GM18508 (cell line): Measurements from ENCODE around the gene TMEM223.
"Not testable (repeated sequence)": the region's sequence is repeated elsewhere in the genome, so short reads cannot be mapped to it uniquely, and the experiment has no call there.

ENCODE experiments used
- ATAC-seq: cut with Tn5 transposase; IDR thresholded peaks from one replicate; pipeline ENCODE4 v1.9.1; 2021; ENCODE audit warnings: moderate number of reproducible peaks; ENCODE audit not compliant: insufficient read depth, unreplicated experiment

Gene TMEM223, protein sequence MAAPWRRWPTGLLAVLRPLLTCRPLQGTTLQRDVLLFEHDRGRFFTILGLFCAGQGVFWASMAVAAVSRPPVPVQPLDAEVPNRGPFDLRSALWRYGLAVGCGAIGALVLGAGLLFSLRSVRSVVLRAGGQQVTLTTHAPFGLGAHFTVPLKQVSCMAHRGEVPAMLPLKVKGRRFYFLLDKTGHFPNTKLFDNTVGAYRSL

DNA sequence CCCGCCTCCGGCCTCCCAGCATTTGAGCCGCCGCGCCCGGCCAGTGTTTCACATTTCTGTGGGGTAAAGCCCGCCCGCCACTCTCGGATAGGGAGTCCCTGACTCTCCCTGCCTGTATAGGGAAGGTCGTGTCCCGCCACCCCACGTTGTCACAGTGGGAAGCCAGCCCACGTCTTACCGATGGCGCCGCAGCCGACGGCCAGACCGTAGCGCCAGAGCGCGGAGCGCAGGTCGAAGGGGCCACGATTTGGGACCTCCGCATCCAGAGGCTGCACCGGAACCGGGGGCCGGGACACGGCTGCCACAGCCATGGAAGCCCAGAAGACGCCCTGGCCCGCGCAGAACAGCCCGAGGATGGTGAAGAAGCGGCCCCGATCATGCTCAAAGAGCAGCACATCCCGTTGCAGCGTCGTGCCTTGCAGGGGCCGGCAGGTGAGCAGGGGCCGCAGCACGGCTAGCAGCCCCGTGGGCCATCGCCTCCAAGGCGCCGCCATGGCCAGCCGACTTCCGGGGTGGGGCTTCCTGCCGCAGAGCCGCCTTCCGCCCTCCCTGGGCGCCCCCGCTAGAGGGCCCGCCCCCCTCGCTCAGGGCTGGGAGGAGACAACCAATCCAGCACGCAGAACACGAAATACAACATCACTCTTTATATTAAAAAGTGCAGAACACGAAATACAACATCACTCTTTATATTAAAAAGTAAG lies at the start of gene TMEM223:
Gene TMEM223, minus strand, starts transcription at position 506 of the 701 bp plus-strand sequence. Its CDS starts 12 bp downstream, at position 494.
- ATAC-seq: no peak

DNA sequence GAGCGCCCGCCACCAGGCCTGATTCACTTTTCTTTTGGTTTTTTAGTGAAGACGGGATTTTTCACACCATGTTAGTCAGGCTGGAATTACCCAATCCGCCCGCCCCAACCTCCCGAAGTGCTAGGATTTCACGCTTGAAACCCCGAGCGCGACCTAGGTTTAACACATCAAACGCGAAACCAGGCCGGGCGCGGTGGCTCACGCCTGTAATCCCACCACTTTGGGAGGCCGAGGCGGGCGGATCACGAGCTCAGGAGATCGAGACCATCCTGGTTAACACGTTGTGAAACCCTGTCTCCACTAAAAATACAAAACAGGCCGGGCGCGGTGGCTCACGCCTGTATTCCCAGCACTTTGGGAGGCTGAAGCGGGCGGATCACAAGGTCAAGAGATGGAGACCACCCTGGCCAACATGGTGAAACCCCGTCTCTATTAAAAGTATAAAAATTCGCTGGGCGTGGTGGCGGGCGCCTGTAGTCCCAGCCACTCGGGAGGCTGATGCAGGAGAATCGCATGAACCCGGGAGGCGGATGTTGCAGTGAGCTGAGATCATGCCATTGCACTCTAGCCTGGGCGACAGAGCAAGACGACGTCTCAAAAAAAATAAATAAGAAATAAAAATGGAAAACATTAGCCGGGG lies 49.0 kb upstream of the TMEM223 start:
- not testable (repeated sequence) for ATAC-seq

DNA sequence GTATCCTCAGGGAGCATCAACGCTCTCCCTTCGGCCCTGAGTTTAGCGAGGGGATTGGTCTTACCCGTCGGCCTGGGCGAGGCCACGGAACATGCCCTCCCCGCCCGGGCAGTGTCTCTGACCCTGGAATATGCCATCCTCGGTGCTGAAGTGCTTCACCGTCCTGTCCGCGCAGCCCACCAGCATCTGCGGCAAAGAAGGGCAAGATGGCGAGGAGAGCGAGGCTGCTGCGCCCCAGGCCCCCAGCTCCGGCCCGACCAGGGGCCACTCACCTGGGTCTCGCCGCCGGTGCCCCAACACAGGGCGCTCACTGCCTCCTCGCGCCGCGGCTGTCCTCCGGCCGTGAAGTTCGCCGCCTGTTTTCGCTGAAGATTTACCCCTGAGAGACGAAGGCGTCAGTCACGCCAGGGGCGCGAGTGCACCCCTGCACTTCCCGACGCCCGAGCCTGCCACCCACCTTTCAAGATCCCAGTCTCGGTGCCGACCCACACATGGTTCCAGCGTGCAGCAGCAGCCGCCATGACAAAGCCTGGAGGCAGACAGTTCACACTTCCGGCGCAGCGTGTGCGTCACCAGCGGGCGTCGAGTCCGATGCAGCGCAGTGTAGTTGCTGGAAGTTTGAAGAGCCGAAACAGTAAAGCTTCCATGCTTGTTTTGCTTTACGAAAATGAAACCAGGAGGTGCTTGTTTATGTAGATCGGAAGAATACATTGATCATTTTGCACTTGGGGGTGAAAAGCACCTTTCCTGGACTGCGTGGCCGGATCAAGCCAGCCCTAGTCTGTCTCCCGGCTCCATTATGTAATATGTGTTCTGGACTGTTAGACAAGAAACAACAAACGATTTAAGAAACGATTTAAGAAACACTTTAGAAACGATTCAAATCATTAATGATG lies 47.5 kb upstream of the TMEM223 start, which contains the start of gene WDR74:
Gene WDR74, minus strand, starts transcription at position 541 of the 896 bp plus-strand sequence. Its CDS starts 20 bp downstream, at position 521.
- peak; percentile 23 for ATAC-seq

DNA sequence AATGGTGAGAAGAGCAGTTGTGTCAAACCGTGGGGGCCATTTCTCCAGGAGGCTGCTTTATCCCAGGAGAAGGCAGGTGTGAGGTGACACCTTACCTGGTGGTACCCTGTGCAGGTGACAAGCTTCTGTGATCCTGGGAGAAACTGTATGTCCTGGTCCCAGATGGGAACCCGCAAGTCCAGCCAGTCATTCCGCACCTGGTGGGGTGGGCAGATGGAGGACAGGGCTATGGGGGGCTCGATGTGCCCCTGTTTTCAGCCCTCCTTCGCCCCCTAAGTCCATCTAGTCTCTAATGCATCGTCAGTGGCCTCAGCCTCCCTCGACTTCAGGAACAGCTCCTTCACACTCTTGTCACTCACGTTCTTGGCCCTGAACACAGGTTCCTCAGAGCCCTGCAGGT lies 43.5 kb upstream of the TMEM223 start:
- ATAC-seq: no peak

DNA sequence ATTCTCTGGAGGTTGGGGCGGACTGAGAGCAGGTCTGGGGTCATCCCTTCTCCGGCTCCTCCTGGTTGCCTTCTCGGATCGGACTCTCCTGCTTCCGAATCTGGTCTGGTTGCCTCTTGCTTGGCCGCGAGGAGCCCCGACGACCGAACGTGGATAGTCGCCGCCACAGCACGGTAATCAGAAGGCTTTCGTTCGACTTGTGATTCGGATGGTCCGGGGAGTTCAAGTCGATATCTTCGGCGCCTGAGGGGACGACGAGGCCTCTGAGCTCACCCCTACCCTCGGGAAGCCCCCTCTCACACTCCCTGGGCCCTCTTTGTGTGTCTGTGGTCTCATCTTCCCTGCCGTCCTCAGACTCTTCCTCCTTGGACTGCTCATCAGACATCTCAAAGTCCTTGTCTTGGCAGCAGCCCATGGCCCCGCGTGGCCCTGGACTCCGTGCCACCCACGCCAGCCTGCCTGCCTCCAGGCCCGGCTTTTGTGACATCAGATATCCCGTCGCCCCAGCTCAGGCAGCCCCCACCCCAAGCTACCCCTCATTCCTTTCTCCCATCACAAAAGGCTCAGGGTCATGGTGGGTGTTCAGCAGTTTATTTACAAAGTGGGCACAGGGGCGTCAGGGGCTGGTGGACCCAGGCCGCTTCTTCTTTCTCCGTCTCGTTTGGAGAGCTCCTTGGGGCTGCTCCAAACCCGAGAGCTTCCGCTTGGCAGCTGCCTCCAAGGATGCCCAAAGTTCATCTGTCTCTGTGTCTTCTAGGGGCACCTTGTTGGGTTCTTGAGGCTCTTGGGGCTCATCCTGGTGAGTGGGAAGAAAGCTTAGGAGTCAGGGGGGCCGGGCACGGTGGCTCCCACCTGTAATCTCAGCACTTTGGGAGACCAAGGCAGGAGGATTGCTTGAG lies 40.8 kb upstream of the TMEM223 start, which contains the start of gene TEX54:
Gene TEX54, minus strand, starts transcription at position 506 of the 899 bp plus-strand sequence.
- ATAC-seq: no peak

DNA sequence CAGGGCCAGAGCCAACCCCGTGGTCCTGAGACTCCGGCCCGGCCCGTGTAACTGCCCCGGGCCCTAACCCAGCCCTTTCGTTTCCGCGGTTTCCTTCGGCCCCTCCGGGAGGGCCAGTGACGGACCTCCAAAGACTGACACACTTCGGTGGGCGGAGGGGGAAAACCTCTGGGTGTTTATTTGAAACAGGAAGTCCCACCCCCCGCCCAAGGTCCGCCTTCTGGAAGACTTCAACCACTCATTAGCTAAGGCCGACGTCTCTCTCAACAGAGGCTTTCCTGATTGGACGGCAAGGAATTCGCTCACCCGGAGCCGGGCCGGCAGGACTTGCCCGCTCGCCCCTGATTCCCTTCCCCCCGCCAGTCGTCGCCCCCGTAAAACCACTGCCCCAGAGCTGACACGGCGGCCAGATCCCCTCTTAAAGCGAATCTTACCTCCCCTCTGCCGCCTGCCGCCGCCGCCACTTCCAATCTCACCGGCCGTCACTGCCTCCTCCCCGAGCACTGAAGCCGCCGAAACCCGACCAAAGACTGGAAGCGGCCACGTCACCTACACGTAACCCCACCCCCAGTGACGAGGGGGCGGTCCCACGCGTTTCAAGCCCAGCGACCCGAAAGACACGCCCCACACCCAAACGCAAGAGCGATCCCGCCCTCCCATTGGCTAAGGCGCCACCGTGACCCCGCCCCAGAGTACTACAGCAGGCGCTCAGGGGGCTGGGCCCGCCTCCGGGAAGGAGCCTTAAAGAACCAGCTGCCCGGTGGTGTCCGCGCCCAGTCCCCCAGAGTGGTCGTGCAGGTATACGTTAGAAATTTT lies 39.9 kb upstream of the TMEM223 start, which contains the start of gene STX5:
Gene STX5, minus strand, starts transcription at position 532 of the 816 bp plus-strand sequence. CDS start 808 bp downstream, outside the sequence.
- ATAC-seq: peak; percentile 70

DNA sequence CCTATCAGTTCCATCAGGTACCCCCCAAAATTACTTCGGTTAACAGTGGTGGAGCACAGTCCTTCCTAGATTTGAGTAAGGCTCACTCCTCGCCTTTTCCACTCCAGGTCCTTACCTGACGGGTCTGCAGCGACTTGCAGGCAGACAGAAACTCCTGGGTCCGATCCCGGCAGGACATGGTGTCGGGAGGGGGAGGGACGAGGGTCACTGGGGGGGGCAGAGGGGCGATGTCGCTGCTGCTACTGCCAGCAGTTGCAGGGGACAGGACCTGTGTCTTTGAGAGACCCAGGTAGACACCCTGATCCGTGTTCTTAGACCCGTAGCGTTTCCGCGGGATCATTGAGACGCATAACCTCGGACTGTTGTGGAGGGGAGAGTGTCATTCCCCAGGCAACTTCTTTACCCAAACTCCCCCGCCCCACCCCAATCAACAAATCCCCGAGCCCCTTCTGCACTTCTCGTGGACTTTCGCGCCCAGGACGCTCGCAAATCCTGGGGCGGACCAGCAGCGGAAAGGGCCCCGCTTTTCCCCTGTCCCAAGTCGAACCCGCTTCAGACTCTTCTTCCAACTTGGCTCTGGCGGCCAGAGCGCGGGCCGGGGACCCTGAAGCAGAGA lies 39.2 kb upstream of the TMEM223 start:
- no peak for ATAC-seq

DNA sequence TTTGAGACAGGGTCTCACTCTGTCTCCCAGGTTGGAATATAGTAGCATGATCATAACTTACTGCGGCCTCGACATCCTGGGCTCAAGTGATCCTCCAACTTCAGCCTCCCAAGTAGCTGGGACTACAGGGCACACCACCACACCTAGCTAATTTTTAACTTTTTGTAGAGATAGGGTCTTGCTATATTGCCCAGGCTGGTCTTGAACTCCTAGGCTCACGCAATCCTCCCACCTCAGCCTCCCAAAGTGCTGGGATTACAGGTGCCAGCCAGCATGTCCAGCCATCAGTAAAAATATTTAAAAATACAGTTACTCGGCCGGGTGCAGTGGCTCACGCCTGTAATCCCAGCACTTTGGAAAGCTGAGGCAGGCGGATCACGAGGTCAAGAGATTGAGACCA lies 36.3 kb upstream of the TMEM223 start:
- not testable (repeated sequence) for ATAC-seq

DNA sequence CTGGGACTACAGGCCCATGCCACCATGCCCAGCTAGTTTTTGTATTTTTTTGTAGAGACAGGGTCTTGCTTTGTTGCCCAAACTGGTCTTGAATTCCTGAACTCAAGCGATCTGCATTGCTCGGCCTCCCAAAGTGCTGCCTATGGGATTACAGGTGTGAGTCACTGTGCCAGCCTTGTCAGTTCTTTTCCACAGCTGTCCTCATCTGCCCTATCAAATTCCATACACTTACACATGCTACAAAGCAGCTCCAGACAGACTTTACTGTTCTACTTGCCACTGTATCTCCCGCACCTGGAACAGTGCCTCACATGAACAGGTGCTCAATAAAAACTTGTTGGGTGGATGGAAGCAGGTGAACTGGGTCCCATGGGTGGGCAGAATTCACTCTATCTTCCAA lies 31.9 kb upstream of the TMEM223 start:
- ATAC-seq: no peak

DNA sequence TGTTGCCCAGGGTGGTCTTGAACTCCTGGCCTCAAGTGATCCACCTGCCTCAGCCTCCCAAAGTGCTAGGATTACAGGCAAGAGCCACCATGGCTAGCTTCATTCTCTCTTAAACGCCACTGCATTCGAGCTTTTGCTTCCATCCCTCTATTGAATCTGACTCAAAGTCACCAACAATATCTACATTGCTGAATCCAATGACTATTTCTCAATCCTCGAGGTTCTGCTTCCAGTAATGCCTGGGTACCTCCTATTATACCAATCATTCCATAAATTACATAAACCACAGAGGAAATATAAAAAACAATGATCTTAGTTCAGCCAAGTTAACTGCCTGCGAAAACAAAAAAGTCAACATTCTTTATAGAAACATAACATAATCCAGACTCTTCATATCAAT lies 25.3 kb upstream of the TMEM223 start:
- no peak for ATAC-seq

DNA sequence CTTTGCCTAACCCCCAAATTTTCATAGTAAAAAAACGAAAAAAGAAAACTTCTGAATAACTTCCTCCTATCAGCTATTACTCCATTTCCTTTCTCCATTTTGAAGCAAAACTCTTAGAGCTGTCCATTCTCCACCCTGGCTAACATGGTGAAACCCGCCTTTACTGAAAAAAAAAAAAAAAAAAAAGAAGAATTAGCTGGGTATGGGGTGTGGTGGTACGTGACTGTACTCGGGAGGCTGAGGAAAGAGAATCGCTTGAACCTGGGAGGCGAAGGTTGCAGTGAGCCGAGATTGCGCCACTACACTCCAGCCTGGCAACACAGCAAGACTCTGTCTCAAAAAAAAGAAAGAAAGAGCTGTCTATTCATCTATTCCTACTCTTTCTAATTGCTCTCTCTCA lies 24.8 kb upstream of the TMEM223 start:
- no peak for ATAC-seq

DNA sequence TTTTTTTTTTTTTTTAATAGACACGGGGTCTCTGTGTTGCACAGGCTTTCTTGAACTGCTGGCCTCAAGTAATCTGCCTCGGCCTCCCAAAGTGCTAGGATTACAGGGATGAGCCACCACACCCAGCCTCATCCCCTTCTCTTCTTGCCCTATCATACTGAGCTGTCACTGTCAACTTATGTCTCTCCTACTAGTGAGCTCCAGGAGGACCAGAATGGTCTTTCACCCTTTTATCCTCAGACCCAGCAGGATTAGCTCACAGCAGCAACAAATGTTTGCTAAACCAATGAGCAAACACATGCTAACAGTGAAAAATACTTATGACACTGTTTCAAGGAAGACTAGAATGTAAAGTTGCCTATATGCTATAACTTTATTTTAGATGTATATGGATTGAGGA lies 19.9 kb upstream of the TMEM223 start:
- no peak for ATAC-seq

DNA sequence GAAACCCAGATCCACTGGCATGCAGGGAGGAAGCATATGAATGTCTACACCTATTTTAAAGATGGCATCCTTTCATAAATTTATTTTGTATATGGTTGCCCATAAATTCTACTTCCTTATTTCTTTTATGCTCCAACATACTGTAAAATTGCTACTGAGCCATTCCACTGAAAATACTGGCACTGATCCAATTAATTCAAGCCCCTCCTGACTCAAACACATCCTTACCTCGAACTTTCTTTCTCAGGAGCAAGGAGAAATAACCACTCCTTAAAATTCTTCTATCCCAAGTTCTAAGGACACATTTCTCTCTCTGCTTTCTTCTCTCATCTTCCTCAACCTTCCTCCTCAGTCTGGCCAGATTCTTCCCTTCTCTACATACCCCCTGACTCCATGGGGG lies 18.9 kb upstream of the TMEM223 start:
- no peak for ATAC-seq

DNA sequence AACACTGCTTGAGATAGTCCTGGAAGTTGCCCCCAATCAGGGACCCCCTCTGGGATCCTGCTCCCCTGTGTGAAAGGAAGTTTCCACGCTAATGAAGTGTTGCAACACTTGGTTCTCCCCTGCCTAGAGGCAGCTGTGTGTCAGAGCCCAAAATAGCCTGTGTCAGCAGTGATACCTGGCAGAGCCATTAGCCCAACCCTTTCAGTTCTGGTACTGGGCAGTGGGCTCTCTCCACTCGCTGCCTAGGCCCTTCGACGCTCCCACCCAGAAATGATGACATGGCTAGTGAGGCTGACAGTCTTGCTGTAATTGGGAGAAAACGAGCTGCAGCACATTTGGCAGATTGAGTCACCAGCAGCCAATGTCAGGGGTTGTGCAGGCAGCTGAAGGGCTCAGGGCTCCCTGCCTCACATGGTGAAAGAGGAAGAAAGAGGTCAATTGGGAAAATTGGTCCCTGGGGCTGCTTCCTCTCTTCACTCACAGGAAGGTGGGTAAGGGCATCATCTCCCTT lies 14.9 kb upstream of the TMEM223 start:
- ATAC-seq: no peak

DNA sequence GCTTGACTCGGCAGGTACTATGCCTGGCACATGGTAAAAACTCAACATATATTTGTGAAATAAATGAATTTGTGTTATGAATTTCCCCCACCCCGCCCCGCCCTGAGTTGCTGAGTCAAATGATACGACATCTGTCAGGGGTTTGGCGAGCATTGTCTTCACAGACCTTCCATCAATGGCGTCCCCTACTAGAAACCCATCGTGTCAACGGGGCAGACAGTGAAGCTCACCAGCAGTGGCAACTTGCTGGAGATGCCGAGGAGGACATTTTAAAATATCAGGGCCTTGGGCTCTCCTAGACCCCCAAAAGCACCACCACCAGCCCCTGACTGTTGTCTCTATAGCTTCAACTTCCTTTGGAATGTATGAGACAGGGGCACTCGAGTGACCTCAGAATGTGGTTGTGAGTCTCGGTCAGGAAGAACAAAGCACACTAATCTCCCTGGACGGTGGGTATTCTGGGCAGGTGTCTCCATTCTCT lies 14.2 kb upstream of the TMEM223 start:
- ATAC-seq: no peak

DNA sequence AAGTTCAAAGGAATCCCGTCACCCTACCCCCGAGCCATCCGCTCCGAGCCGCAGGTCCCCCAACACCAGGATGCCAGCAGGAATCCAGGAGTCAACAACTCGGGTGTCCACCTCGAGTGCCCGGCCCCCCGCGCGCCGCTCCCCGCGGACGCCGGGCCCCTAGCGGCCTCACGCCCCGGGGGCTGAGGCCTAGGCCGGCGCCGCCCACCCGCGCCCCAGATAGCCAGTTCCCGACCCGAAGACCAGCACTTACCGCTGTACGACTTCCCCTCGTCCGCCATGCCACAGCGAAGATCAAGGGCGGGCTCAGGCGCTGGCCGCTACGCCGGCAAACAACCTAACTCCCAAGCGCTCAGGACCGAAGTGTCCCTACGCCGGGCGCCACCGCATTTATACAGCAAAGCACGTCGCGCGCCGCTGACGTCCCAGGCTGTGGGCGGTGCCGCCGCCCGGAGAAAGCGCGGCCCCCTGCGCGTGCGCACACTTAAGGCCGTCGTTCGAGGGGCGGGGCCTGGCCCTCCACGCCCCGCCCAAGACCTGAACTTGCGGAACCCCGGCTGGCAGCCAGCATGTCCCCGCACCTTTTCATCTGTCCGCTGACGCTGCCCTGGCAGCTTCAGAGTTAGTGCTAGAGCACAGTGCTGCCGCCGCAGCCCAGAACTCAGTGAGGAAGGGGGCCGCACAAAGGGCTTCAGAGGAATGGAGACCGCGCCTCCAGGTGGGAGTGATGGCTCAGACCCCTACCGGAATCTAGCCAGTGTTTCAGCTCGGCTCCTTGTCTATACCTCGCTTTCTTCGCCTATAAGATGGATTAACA lies 13.5 kb upstream of the TMEM223 start, which contains the start of gene NXF1:
Gene NXF1, minus strand, starts transcription at position 365 of the 817 bp plus-strand sequence. Its CDS starts 84 bp downstream, at position 281.
- peak; percentile 35 for ATAC-seq
